Neural cell (in vitro differentiated cells): ENCODE data around the gene SMG9. TPM values are rescaled to one million over a fixed set of nuclear protein-coding genes. Genes with fewer than 3 reads are reported as not detected.

Source experiments
- H2AFZ ChIP-seq: fragments of 200-600, 300-800 bp; sonication (generic), shearing (Covaris generic); 2 replicates; pipeline ENCODE4 v1.6.0; 2014; ENCODE audit warnings: low read depth, mild to moderate bottlenecking, antibody characterized with exemption, low read length, moderate library complexity
- H3F3A ChIP-seq: fragments of 200-600 bp; shearing (Covaris generic); 2 replicates; pipeline ENCODE4 v1.6.1; 2016; ENCODE audit warnings: mild to moderate bottlenecking, moderate library complexity, mixed read lengths, antibody characterized with exemption, low read length; ENCODE audit not compliant: insufficient read depth, poor library complexity, severe bottlenecking
- H3K27ac ChIP-seq: fragments of 200-600, 300-800 bp; sonication (generic), shearing (Covaris generic); 2 replicates; pipeline ENCODE4 v1.5.1; 2014; ENCODE audit warnings: mild to moderate bottlenecking, low read length, moderate library complexity
- H3K27me3 ChIP-seq: fragments of 300-800, 200-600 bp; sonication (generic), shearing (Covaris generic); 2 replicates; pipeline ENCODE4 v1.6.0; 2014; ENCODE audit warnings: mild to moderate bottlenecking, low read depth, low read length, moderate library complexity; ENCODE audit not compliant: insufficient read depth
- H3K36me3 ChIP-seq: fragments of 300-800, 200-600 bp; sonication (generic), shearing (Covaris generic); 2 replicates; pipeline ENCODE4 v1.5.1; 2014; ENCODE audit warnings: mild to moderate bottlenecking, antibody characterized with exemption, low read length, moderate library complexity; ENCODE audit not compliant: insufficient read depth
- H3K4me2 ChIP-seq: fragments of 300-800, 200-600 bp; sonication (generic), shearing (Covaris generic); 2 replicates; pipeline ENCODE4 v1.6.0; 2014; ENCODE audit warnings: mild to moderate bottlenecking, low read length
- H3K4me3 ChIP-seq: fragments of 300-800, 200-600 bp; sonication (generic), shearing (Covaris generic); 2 replicates; pipeline ENCODE4 v1.5.1; 2014; ENCODE audit warnings: mild to moderate bottlenecking, low read length, moderate library complexity
- H3K79me2 ChIP-seq: fragments of 200-600 bp; shearing (Covaris generic); replicated peaks from 2 replicates; pipeline ENCODE4 v1.6.0; 2014; ENCODE audit warnings: mild to moderate bottlenecking, low read length, moderate library complexity; ENCODE audit not compliant: insufficient read depth
- H3K9ac ChIP-seq: fragments of 300-800, 200-600 bp; sonication (generic), shearing (Covaris generic); 2 replicates; pipeline ENCODE4 v1.6.1; 2016; ENCODE audit warnings: mild to moderate bottlenecking, low read length, mixed read lengths
- H3K9me2 ChIP-seq: fragments of 200-600 bp; shearing (Covaris generic); 2 replicates; pipeline ENCODE4 v1.6.1; 2016; ENCODE audit warnings: mild to moderate bottlenecking, low read length, mixed read lengths; ENCODE audit not compliant: insufficient read depth
- H3K9me3 ChIP-seq: fragments of 200-600, 300-800 bp; sonication (generic), shearing (Covaris generic); 2 replicates; pipeline ENCODE4 v1.6.1; 2016; ENCODE audit warnings: mild to moderate bottlenecking, mixed run types, low read length, moderate library complexity, mixed read lengths
- H4K20me1 ChIP-seq: fragments of 200-600 bp; shearing (Covaris generic); 2 replicates; pipeline ENCODE4 v1.6.1; 2016; ENCODE audit warnings: mild to moderate bottlenecking, mixed run types; ENCODE audit not compliant: insufficient read depth
- CTCF ChIP-seq: fragments of 450-650 bp; IDR thresholded peaks from 2 replicates; pipeline ENCODE4 v1.5.1; 2014; ENCODE audit warnings: antibody characterized with exemption, mild to moderate bottlenecking, moderate library complexity; ENCODE audit not compliant: poor library complexity, severe bottlenecking
- EP300 ChIP-seq: fragments of 450-650 bp; conservative IDR thresholded peaks from 2 replicates; pipeline ENCODE4 v1.6.1; 2014; ENCODE audit warnings: antibody characterized with exemption, mild to moderate bottlenecking, moderate library complexity; ENCODE audit not compliant: poor library complexity, severe bottlenecking
- EZH2 ChIP-seq: fragments of 200-600, 300-800 bp; shearing (Covaris generic), sonication (generic); IDR thresholded peaks from 2 replicates; pipeline ENCODE4 v1.6.1; 2014; ENCODE audit warnings: antibody characterized with exemption, low read length, borderline replicate concordance, mild to moderate bottlenecking; ENCODE audit not compliant: insufficient read depth, poor library complexity, severe bottlenecking
- POLR2AphosphoS5 ChIP-seq: IDR thresholded peaks from 2 replicates; pipeline ENCODE4 v1.6.1; 2012
- REST ChIP-seq: IDR thresholded peaks from 2 replicates; pipeline ENCODE4 v1.6.1; 2012; ENCODE audit warnings: borderline replicate concordance
- SMC3 ChIP-seq: fragments of 450-650 bp; conservative IDR thresholded peaks from 2 replicates; pipeline ENCODE4 v1.6.1; 2014; ENCODE audit warnings: antibody characterized with exemption, mild to moderate bottlenecking, moderate library complexity; ENCODE audit not compliant: poor library complexity
- TAF1 ChIP-seq: IDR thresholded peaks from 2 replicates; pipeline ENCODE4 v1.6.1; 2012; ENCODE audit warnings: low read depth
- polyA plus RNA-seq: library from polyadenylated mRNA; depleted of rRNA; stranded (reverse); fragments of >200 nt; gene quantifications from 2 replicates; pipeline ENCODE4 v1.2.3, GENCODE V29; 2014

SMG9 gene
- polyA plus RNA-seq, 1 donor from 2014 or later, result 33.0 TPM

- no peak overlapping the region for H3K9ac ChIP-seq
- peaks cover 6% of the 10 kb centered on the region for H3K36me3 ChIP-seq
- H3F3A ChIP-seq, result no peaks in the 10 kb centered on the region
- no peaks in the 10 kb centered on the region for H3K9me3 ChIP-seq
- TF ChIP-seq EP300, result no peak
- TF ChIP-seq SMC3, result no peak
- TF ChIP-seq TAF1, result no peak
- TF ChIP-seq EZH2, result no peak
- no peak overlapping the region for H3K4me3 ChIP-seq
- H2AFZ ChIP-seq, result no peak overlapping the region
- no peaks in the 10 kb centered on the region for H4K20me1 ChIP-seq
- no peaks in the 10 kb centered on the region for H3K79me2 ChIP-seq
- no peak overlapping the region for H3K27ac ChIP-seq
- no peak overlapping the region for H3K4me2 ChIP-seq
- no peaks in the 10 kb centered on the region for H3K27me3 ChIP-seq
- no peaks in the 10 kb centered on the region for H3K9me2 ChIP-seq
Measured at GRCh38 chr19:43739439-43740235, 15.1 kb downstream of the SMG9 start.

- Histone ChIP-seq H3K4me3 (no peak overlapping the region), H2AFZ (no peak overlapping the region), H3K4me2 (no peak overlapping the region), H3K27me3 (no peaks in the 10 kb centered on the region), H3F3A (no peaks in the 10 kb centered on the region), H3K9ac (no peak overlapping the region), H3K9me3 (no peaks in the 10 kb centered on the region), H3K79me2 (no peaks in the 10 kb centered on the region), H3K36me3 (peaks cover 6% of the 10 kb centered on the region), H4K20me1 (no peaks in the 10 kb centered on the region), H3K9me2 (no peaks in the 10 kb centered on the region), H3K27ac (no peak overlapping the region)
- no peak for TF ChIP-seq POLR2AphosphoS5
- TF ChIP-seq EP300, result no peak
- TF ChIP-seq CTCF, result no peak
Measured at GRCh38 chr19:43738780-43739211, 16.0 kb downstream of the SMG9 start.

- no peaks in the 10 kb centered on the region for H3K79me2 ChIP-seq
- no peaks in the 10 kb centered on the region for H3K27me3 ChIP-seq
- H4K20me1 ChIP-seq, result no peaks in the 10 kb centered on the region
- TF ChIP-seq REST (no peak), SMC3 (no peak)
- no peak overlapping the region for H3K4me3 ChIP-seq
- H3K27ac ChIP-seq, result no peak overlapping the region
- H3K36me3 ChIP-seq, result peaks cover 6% of the 10 kb centered on the region
- no peak overlapping the region for H3K9ac ChIP-seq
- H3K4me2 ChIP-seq, result no peak overlapping the region
- H3K9me2 ChIP-seq, result no peaks in the 10 kb centered on the region
- no peaks in the 10 kb centered on the region for H3F3A ChIP-seq
- no peaks in the 10 kb centered on the region for H3K9me3 ChIP-seq
- no peak overlapping the region for H2AFZ ChIP-seq
Measured at GRCh38 chr19:43735957-43736356, 18.8 kb downstream of the SMG9 start.
